H1 (cell line): ENCODE measurements around the gene ASAP2. TPM values are rescaled to one million over a fixed set of nuclear protein-coding genes. Genes with fewer than 3 reads are reported as not detected.
A peak's percentile ranks its signal among the peaks of the same experiment; 100 is the strongest.

Experiments
- BRCA1 ChIP-seq: IDR thresholded peaks from 2 replicates; pipeline ENCODE4 v1.6.1; 2012; ENCODE audit warnings: low read depth, low read length, improper control_type of control experiment
- CBX5 ChIP-seq: fragments of 300-800, 300-1000 bp; sonication (generic); IDR thresholded peaks from 2 replicates; pipeline ENCODE4 v1.7.1; 2016; ENCODE audit warnings: antibody characterized with exemption, low read length, low read depth
- CEBPB ChIP-seq: IDR thresholded peaks from 2 replicates; pipeline ENCODE4 v1.6.1; 2012; ENCODE audit warnings: low read depth, low read length
- CREB1 ChIP-seq: IDR thresholded peaks from 2 replicates; pipeline ENCODE4 v1.6.1; 2012; ENCODE audit warnings: inconsistent platforms
- CTBP2 ChIP-seq: IDR thresholded peaks from 2 replicates; pipeline ENCODE4 v1.7.0; 2011; ENCODE audit warnings: borderline replicate concordance, mild to moderate bottlenecking, moderate library complexity, mixed read lengths, low read length; ENCODE audit not compliant: insufficient read depth, insufficient read length
- EP300 ChIP-seq, 2 experiments: IDR thresholded peaks; 1 replicate in 1 of 2; 2 replicates in 1 of 2; pipeline ENCODE4 v1.6.1; 2011 to 2012; ENCODE audit warnings: low read depth in 2 of 2, low read length in 2 of 2, mild to moderate bottlenecking in 2 of 2, borderline replicate concordance in 1 of 2, inconsistent platforms in 1 of 2, moderate library complexity in 1 of 2
- FOSL1 ChIP-seq: IDR thresholded peaks from 2 replicates; pipeline ENCODE4 v1.6.1; 2011; ENCODE audit warnings: mild to moderate bottlenecking, low read depth, low read length, moderate library complexity; ENCODE audit not compliant: insufficient read depth
- GTF2F1 ChIP-seq: IDR thresholded peaks from 2 replicates; pipeline ENCODE4 v1.6.1; 2012; ENCODE audit warnings: low read depth, low read length, improper control_type of control experiment, borderline replicate concordance
- HDAC6 ChIP-seq: IDR thresholded peaks from one replicate; pipeline ENCODE4 v1.7.1; 2012; ENCODE audit warnings: low read depth, mild to moderate bottlenecking, inconsistent platforms, low read length, moderate library complexity
- KDM4A ChIP-seq: IDR thresholded peaks from one replicate; pipeline ENCODE4 v1.7.1; 2012; ENCODE audit warnings: low read depth, mild to moderate bottlenecking, moderate library complexity, low read length, inconsistent platforms; ENCODE audit not compliant: severe bottlenecking
- NANOG ChIP-seq: IDR thresholded peaks from 2 replicates; pipeline ENCODE4 v1.6.1; 2011; ENCODE audit warnings: low read length, low read depth, mild to moderate bottlenecking, inconsistent platforms; ENCODE audit not compliant: insufficient read depth, poor library complexity, severe bottlenecking
- NRF1 ChIP-seq: IDR thresholded peaks from 2 replicates; pipeline ENCODE4 v1.6.1; 2011; ENCODE audit warnings: mild to moderate bottlenecking, low read depth, low read length, improper control_type of control experiment
- POU5F1 ChIP-seq: IDR thresholded peaks from 2 replicates; pipeline ENCODE4 v1.6.1; 2011; ENCODE audit warnings: low read depth, mild to moderate bottlenecking, low read length, moderate library complexity
- RFX5 ChIP-seq: IDR thresholded peaks from 2 replicates; pipeline ENCODE4 v1.6.1; 2011; ENCODE audit warnings: low read depth, low read length, improper control_type of control experiment, borderline replicate concordance
- RNF2 ChIP-seq: fragments of 200-900, 300-1000 bp; sonication (generic); IDR thresholded peaks from 2 replicates; pipeline ENCODE4 v1.7.1; 2016; ENCODE audit warnings: borderline replicate concordance, low read depth, mild to moderate bottlenecking, antibody characterized with exemption, low read length; ENCODE audit not compliant: poor library complexity, severe bottlenecking; ENCODE audit errors: missing control alignments
- SAP30 ChIP-seq: fragments of 300-600 bp; sonication (generic); IDR thresholded peaks from 2 replicates; pipeline ENCODE4 v1.7.1; 2012; ENCODE audit warnings: low read length, moderate library complexity, mild to moderate bottlenecking, inconsistent platforms; ENCODE audit not compliant: insufficient read depth, insufficient replicate concordance
- SIX5 ChIP-seq: IDR thresholded peaks from 2 replicates; pipeline ENCODE4 v1.6.1; 2011; ENCODE audit warnings: mild to moderate bottlenecking, low read depth, low read length
- SP2 ChIP-seq: IDR thresholded peaks from 2 replicates; pipeline ENCODE4 v1.6.1; 2012; ENCODE audit warnings: mild to moderate bottlenecking, low read length, inconsistent platforms
- SUZ12 ChIP-seq: fragments of 200-600 bp; sonication (generic); IDR thresholded peaks from 2 replicates; pipeline ENCODE4 v1.6.1; 2012; ENCODE audit warnings: mild to moderate bottlenecking, inconsistent platforms, low read length, moderate library complexity, mixed read lengths
- TBP ChIP-seq: IDR thresholded peaks from 2 replicates; pipeline ENCODE4 v1.6.1; 2011; ENCODE audit warnings: low read depth, low read length, improper control_type of control experiment
- polyA plus RNA-seq, 7 experiments: library from polyadenylated mRNA; depleted of rRNA in 3 of 7; stranded (reverse) in 5 of 7; unstranded in 2 of 7; fragments of >200 nt in 5 of 7; fragments of 200-250 nt in 2 of 7; gene quantifications; 1 replicate in 5 of 7; 2 replicates in 1 of 7; 4 replicates in 1 of 7; pipeline versions ENCODE4 v1.2.1 to v1.2.3, GENCODE V29; 2011 to 2013; ENCODE audit warnings: missing spikeins in 2 of 7, mixed read lengths in 2 of 7
- total RNA-seq: library from RNA; stranded (reverse); fragmentation: NEBNext Ultra II Directional; extraction: Animal tissue kit (Norgen Biotek cat#: 25700); gene quantifications from 2 replicates; pipeline ENCODE4 v1.2.1, GENCODE V29; 2021

The ASAP2 gene
- total and polyA plus RNA-seq, 2 of the 8 experiments (the other 6 are each of a cell fraction or from before 2014, with no cell fraction given), result 10.2 to 18.7 TPM

- TF ChIP-seq SAP30 (no peak), BRCA1 (no peak), CTBP2 (no peak), NRF1 (no peak), GTF2F1 (no peak), CBX5 (no peak), SIX5 (no peak), EP300 (IDR thresholded peaks at IDR 0.05; ENCODE audit: borderline replicate concordance in 1 of 2, low read depth in 2 of 2, low read length in 2 of 2) (no peak), FOSL1 (no peak), TBP (no peak), RFX5 (no peak), HDAC6 (no peak), SP2 (no peak), POU5F1 (no peak), CREB1 (no peak), NANOG (no peak), CEBPB (no peak), RNF2 (no peak), KDM4A (peak; percentile 88), SUZ12 (no peak)
Measured at GRCh38 chr2:9205963-9206948, at the start of gene ASAP2 (continued).
